Lower leg skin (tissue), 4 donors: Measurements from ENCODE around the gene ARHGAP15. TPM values are rescaled to one million over a fixed set of nuclear protein-coding genes. Genes with fewer than 3 reads are reported as not detected.

Source experiments
- DNase-seq, 2 donors: peaks; one replicate each; pipeline ENCODE4 v3.0.0-alpha.2; 2019; ENCODE audit warnings: low spot score in 2 of 2
- H3K4me3 ChIP-seq: fragments of 200-600 bp; sonication (generic); 2 replicates; pipeline ENCODE4 v1.5.1; 2017; ENCODE audit warnings: mild to moderate bottlenecking, low read depth; ENCODE audit not compliant: poor library complexity, severe bottlenecking
- CTCF ChIP-seq, 3 donors: fragments of 450-650 bp; IDR thresholded peaks; one replicate each; pipeline ENCODE4 v1.5.1; 2016; ENCODE audit warnings: antibody characterized with exemption in 3 of 3, mild to moderate bottlenecking in 3 of 3, moderate library complexity in 2 of 3
- POLR2A ChIP-seq, 2 donors: fragments of 450-650 bp; IDR thresholded peaks; one replicate each; pipeline ENCODE4 v1.6.1; 2016 to 2017; ENCODE audit warnings: antibody characterized with exemption in 2 of 2, mild to moderate bottlenecking in 1 of 2, moderate library complexity in 1 of 2
- WGBS, 2 donors: methylation state at CpG; one replicate each; pipeline ENCODE4 v1.1.5; 2018; 5-methylcytosine and 5-hydroxymethylcytosine counted together
- intact Hi-C: fragments of 100-400 bp; cut with DNase I; formaldehyde crosslinking; loops from one replicate; pipeline ENCODE4 v1.15.0; 2023; ENCODE audit warnings: low total_unique reads
- total RNA-seq, 4 donors: library from RNA; depleted of rRNA; stranded (reverse); fragments of >200 nt; gene quantifications; one replicate each; pipeline ENCODE4 v1.1.0, GENCODE V29; 2016

Gene ARHGAP15
- total RNA-seq, 4 donors from 2014 or later = 1.1 to 4.6 (median 2.4) TPM

- TF ChIP-seq CTCF (IDR thresholded peaks at IDR 0.05) = no peak
- TF ChIP-seq POLR2A (IDR thresholded peaks at IDR 0.05) = no peak
- H3K4me3 ChIP-seq = no peak overlapping the region
- DNase-seq = no peak
- WGBS, 2 donors = 85 to 98% methylated on average over 2 of the region's 2 CpGs
- intact Hi-C loops = no loop called here
Observed at GRCh38 chr2:143175438-143175837, 46.2 kb downstream of the ARHGAP15 start.

- H3K4me3 ChIP-seq = no peak overlapping the region
- TF ChIP-seq CTCF (IDR thresholded peaks at IDR 0.05) (no peak), POLR2A (IDR thresholded peaks at IDR 0.05) (no peak)
- intact Hi-C loops = no loop called here
- DNase-seq = no peak
- 68 to 72% methylated on average over 3 of the region's 3 CpGs for WGBS, 2 donors
Observed at GRCh38 chr2:143176606-143177005, 47.4 kb downstream of the ARHGAP15 start.

- TF ChIP-seq POLR2A (IDR thresholded peaks at IDR 0.05) (no peak), CTCF (IDR thresholded peaks at IDR 0.05) (no peak)
- H3K4me3 ChIP-seq = no peak overlapping the region
- intact Hi-C loops = no loop called here
- no peak for DNase-seq
- WGBS, 2 donors = 68 to 81% methylated on average over 5 of the region's 5 CpGs
Observed at GRCh38 chr2:143177096-143177786, 48.0 kb downstream of the ARHGAP15 start.

GRCh38 chr2:143181494-143181893, 52.3 kb downstream of the ARHGAP15 start:
- H3K4me3 ChIP-seq = no peak overlapping the region
- intact Hi-C loops = no loop called here
- DNase-seq = no peak
- TF ChIP-seq POLR2A (IDR thresholded peaks at IDR 0.05) (no peak), CTCF (IDR thresholded peaks at IDR 0.05) (no peak)

- no peak overlapping the region for H3K4me3 ChIP-seq
- DNase-seq = no peak
- intact Hi-C loops = no loop called here
- WGBS, 2 donors = 91 to 92% methylated on average over 2 of the region's 2 CpGs
- TF ChIP-seq POLR2A (IDR thresholded peaks at IDR 0.05) (no peak), CTCF (IDR thresholded peaks at IDR 0.05) (no peak)
Observed at GRCh38 chr2:143182649-143183048, 53.4 kb downstream of the ARHGAP15 start.
